Measurements from ENCODE around the gene EXD2.
"Not testable (repeated sequence)": the region's sequence is repeated elsewhere in the genome, so short reads cannot be mapped to it uniquely, and the experiment has no call there.

The EXD2 gene

GRCh38 chr14:69193721-69194120 is 2.4 kb downstream of the EXD2 start:
- DNase-seq (ENCODE audit: low spot score): no peak

GRCh38 chr14:69199786-69200185 is 8.5 kb downstream of the EXD2 start:
- no peak for DNase-seq (ENCODE audit: low spot score)

DNA sequence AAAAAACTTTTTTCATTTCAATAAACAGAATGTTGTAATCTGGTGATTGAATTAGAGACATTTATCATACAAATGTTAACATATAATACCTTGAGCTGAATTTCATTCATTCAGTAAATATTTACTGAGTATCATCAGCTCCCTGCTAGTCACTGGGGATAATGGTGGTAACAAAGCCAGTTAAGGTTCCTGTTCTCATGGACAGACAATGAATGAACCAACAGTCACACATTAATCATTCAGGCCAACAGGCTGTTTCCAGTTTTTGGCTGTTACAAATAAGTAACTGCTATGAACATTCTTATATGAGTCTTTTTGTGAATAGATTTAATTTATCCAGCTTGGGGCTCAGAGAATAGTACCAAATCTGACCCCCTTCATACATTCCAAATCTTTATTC is 13.5 kb downstream of the EXD2 start:
- DNase-seq (ENCODE audit: low spot score): no peak

GRCh38 chr14:69207435-69208041 is 16.2 kb downstream of the EXD2 start:
- no peak for DNase-seq (ENCODE audit: low spot score)

- no peak for DNase-seq (ENCODE audit: low spot score)
These were observed 17.4 kb downstream of the EXD2 start for GRCh38 chr14:69208666-69209065.

- no peak for DNase-seq (ENCODE audit: low spot score)
These were observed 23.1 kb downstream of the EXD2 start for GRCh38 chr14:69214393-69214792.

DNA sequence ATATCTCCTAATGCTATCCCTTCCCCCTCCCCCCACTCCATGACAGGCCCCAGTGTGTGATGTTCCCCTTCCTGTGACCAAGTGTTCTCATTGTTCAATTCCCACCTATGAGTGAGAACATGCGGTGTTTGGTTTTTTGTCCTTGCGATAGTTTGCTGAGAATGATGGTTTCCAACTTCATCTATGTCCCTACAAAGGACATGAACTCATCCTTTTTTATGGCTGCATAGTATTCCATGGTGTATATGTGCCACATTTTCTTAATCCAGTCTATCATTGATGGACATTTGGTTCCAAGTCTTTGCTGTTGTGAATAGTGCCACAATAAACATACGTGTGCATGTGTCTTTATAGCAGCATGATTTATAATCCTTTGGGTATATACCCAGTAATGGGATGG is 26.4 kb downstream of the EXD2 start:
- not testable (repeated sequence) for DNase-seq (ENCODE audit: low spot score)

- DNase-seq (ENCODE audit: low spot score): no peak
These were observed 33.6 kb downstream of the EXD2 start for GRCh38 chr14:69224946-69225345.

DNA sequence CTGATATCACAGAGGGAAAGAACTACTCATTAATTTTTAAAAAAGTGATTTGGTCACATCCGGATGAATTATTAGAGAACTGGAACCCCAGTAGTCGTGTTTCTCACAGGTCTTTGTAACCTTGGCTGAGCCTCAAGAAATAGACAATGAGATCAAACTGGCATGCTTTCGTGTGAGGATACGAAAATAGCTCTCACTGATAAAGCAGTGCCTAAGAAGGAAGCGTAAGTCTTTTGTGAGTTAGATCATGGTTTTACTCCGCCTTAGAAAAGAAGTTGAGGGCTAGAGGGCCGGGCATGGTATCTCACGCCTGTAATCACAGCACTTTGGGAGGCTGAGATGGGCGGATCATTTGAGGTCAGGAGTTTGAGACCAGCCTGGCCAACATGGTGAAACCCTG is 34.9 kb downstream of the EXD2 start:
- no peak for DNase-seq (ENCODE audit: low spot score)

DNA sequence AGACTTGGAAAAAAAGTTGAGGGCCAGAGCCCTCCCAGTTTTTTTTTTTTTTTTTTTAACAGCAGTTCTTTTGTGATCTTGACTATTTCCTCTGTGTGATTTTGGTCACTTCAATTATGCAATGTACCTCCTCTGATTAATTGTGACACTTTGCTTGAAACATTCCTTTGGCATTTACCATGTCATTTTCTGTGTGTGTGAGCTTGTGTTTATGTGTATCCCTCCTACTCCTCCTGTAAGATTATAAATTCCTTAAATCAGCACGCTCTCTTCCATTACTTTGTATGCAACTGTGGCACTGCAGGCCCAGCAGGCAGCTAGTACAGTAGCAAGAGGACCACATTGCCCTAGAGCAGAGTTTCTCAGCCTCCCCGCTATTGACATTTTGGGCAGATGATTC is 35.4 kb downstream of the EXD2 start:
- no peak for DNase-seq (ENCODE audit: low spot score)

GRCh38 chr14:69231486-69231885 is 40.2 kb downstream of the EXD2 start:
- no peak for DNase-seq (ENCODE audit: low spot score)

GRCh38 chr14:69232388-69232787 is 41.1 kb downstream of the EXD2 start:
- DNase-seq (ENCODE audit: low spot score): no peak

- DNase-seq (ENCODE audit: low spot score): no peak
These were observed 42.8 kb downstream of the EXD2 start for GRCh38 chr14:69234106-69234505.

DNA sequence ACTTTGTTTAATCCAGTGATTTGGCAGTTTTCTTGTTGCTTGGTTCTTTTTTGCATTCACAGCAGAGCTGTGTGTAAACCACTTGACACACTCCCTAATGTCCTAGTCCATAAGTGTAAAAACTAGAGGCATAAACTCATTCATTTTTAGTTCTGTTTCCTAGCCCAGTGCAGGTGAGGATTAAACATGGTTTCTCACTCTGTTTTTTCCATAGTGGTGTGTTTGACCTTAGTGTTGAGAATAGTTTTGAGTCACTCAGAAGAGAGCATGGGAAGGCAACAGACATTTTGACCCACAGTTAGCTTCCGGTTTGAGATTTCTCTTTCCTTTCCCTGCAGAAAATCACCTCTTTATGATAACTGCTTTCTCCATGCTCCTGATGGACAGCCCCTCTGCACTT is 44.4 kb downstream of the EXD2 start:
- DNase-seq (ENCODE audit: low spot score): no peak

GRCh38 chr14:69237142-69237541 is 45.8 kb downstream of the EXD2 start:
- DNase-seq (ENCODE audit: low spot score): no peak

GRCh38 chr14:69237584-69237983 is 46.3 kb downstream of the EXD2 start:
- DNase-seq (ENCODE audit: low spot score): no peak

DNA sequence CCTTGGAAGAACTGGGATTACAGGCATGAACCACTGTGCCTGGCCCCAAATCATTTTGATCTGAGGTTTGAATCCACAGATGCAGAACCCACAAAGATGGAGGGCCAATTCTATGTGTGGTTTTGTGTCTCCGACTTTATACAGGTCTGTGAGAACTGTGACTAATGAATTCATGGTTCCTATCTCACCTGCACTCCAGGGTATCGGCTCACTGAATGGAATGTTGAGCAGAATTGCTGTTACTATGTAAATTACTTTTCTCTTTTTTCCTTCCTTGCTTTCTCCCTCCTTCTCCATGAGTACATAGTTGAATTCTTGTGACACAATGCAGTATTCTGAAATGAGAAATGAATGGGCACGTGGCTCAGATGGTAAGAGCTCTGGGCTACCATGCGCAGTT is 47.6 kb downstream of the EXD2 start:
- no peak for DNase-seq (ENCODE audit: low spot score)

- no peak for DNase-seq (ENCODE audit: low spot score)
These were observed 49.4 kb downstream of the EXD2 start for GRCh38 chr14:69240527-69241173.

DNA sequence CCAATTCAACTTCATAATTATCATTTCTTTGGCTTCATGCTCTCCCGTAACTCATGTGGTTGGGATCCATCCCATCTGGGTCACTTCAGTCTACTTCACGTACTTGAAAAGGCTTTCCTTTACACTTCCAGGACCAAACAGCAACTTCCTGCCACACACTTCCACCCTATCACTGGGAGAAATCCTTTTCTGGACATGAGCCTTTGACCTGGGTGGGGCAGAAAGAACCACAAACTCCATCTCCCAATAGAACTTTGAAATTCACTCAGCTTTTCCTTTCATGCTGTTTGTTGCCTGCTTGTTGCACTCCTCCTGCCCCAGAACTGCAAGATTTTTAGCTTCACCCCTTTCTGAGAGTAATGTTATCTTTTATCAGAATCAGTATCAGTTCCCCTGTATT is 50.3 kb downstream of the EXD2 start:
- no peak for DNase-seq (ENCODE audit: low spot score)

- DNase-seq (ENCODE audit: low spot score): peak; percentile 76
These were observed 51.3 kb downstream of the EXD2 start for GRCh38 chr14:69242311-69243224.

GRCh38 chr14:69244946-69245345 is 53.6 kb downstream of the EXD2 start:
- no peak for DNase-seq (ENCODE audit: low spot score)

- no peak for DNase-seq (ENCODE audit: low spot score)
These were observed 55.0 kb downstream of the EXD2 start for GRCh38 chr14:69246331-69246730.

Measured in hepatic stellate cell (primary cell).